ACC112 (cell line): ENCODE results near the gene KCTD7.
"Not testable (repeated sequence)": the region's sequence is repeated elsewhere in the genome, so short reads cannot be mapped to it uniquely, and the experiment has no call there.

ENCODE experiments used
- H2AFZ ChIP-seq: fragments of 200-600 bp; sonication (generic); one replicate; pipeline ENCODE4 v1.6.0; 2017; ENCODE audit warnings: antibody characterized with exemption, low read length; ENCODE audit not compliant: unreplicated experiment
- H3K27ac ChIP-seq: fragments of 200-600 bp; sonication (generic); 2 replicates; pipeline ENCODE4 v1.5.1; 2014; ENCODE audit warnings: low read depth, mild to moderate bottlenecking, antibody characterized with exemption, low read length, moderate library complexity
- H3K27me3 ChIP-seq: fragments of 200-600 bp; sonication (generic); 2 replicates; pipeline ENCODE4 v1.6.1; 2014; ENCODE audit warnings: mild to moderate bottlenecking, antibody characterized with exemption, low read length, moderate library complexity, mixed read lengths; ENCODE audit not compliant: insufficient read depth
- H3K36me3 ChIP-seq: fragments of 200-600 bp; sonication (generic); 2 replicates; pipeline ENCODE4 v1.6.1; 2016; ENCODE audit warnings: mild to moderate bottlenecking, antibody characterized with exemption, low read length, moderate library complexity, mixed read lengths; ENCODE audit not compliant: insufficient read depth
- H3K4me1 ChIP-seq: fragments of 200-600 bp; sonication (generic); one replicate; pipeline ENCODE4 v1.6.1; 2016; ENCODE audit warnings: low read length, mixed read lengths; ENCODE audit not compliant: insufficient read depth, unreplicated experiment, control insufficient read depth
- H3K4me3 ChIP-seq: fragments of 200-600 bp; sonication (generic); 2 replicates; pipeline ENCODE4 v1.5.1; 2014; ENCODE audit warnings: mild to moderate bottlenecking, low read depth, low read length
- H3K79me2 ChIP-seq: fragments of 200-600 bp; sonication (generic); one replicate; pipeline ENCODE4 v1.6.0; 2016; ENCODE audit warnings: low read length; ENCODE audit not compliant: control insufficient read depth, unreplicated experiment, insufficient read depth

The KCTD7 gene

GRCh38 chr7:66669496-66669895 is 40.8 kb downstream of the KCTD7 start:
- Histone ChIP-seq H3K36me3 (no peaks in the 10 kb centered on the region), H2AFZ (no peak overlapping the region), H3K79me2 (peaks cover 20% of the 10 kb centered on the region), H3K4me3 (no peak overlapping the region), H3K27ac (no peak overlapping the region), H3K27me3 (no peaks in the 10 kb centered on the region), H3K4me1 (peaks cover 2% of the 10 kb centered on the region)

GRCh38 chr7:66671034-66671433 is 42.4 kb downstream of the KCTD7 start:
- peaks cover 2% of the 10 kb centered on the region for H3K4me1 ChIP-seq
- no peak overlapping the region for H3K4me3 ChIP-seq
- peaks cover 23% of the 10 kb centered on the region for H3K79me2 ChIP-seq
- no peaks in the 10 kb centered on the region for H3K27me3 ChIP-seq
- no peaks in the 10 kb centered on the region for H3K36me3 ChIP-seq
- H3K27ac ChIP-seq = no peak overlapping the region
- no peak overlapping the region for H2AFZ ChIP-seq

GRCh38 chr7:66671486-66671885 is 42.8 kb downstream of the KCTD7 start:
- not testable (repeated sequence) for H3K36me3 ChIP-seq, H2AFZ ChIP-seq, H3K4me3 ChIP-seq, H3K27ac ChIP-seq, H3K4me1 ChIP-seq, H3K27me3 ChIP-seq
- peaks cover 23% of the 10 kb centered on the region for H3K79me2 ChIP-seq

- peak overlapping the region; percentile 37; the same call in 1 of the 2 replicates for H3K27ac ChIP-seq
- not testable (repeated sequence) for H2AFZ ChIP-seq, H3K4me3 ChIP-seq, H3K27me3 ChIP-seq, H3K4me1 ChIP-seq, H3K36me3 ChIP-seq
- H3K79me2 ChIP-seq = peaks cover 26% of the 10 kb centered on the region
Observed at GRCh38 chr7:66672432-66673123, 43.9 kb downstream of the KCTD7 start.

- Histone ChIP-seq H3K27ac (peak overlapping the region; percentile 64; the same call in 1 of the 2 replicates), H3K79me2 (peaks cover 28% of the 10 kb centered on the region)
- H3K27me3 ChIP-seq, H3K36me3 ChIP-seq, H3K4me1 ChIP-seq, H3K4me3 ChIP-seq, H2AFZ ChIP-seq: not testable (repeated sequence)
Observed at GRCh38 chr7:66673124-66673640, 44.5 kb downstream of the KCTD7 start.

- Histone ChIP-seq H3K4me1 (peaks cover 4% of the 10 kb centered on the region), H3K79me2 (peaks cover 52% of the 10 kb centered on the region), H3K27ac (no peak overlapping the region), H3K36me3 (no peaks in the 10 kb centered on the region), H2AFZ (no peak overlapping the region), H3K4me3 (no peak overlapping the region), H3K27me3 (no peaks in the 10 kb centered on the region)
Observed at GRCh38 chr7:66679633-66680244, 51.1 kb downstream of the KCTD7 start.

- no peaks in the 10 kb centered on the region for H3K27me3 ChIP-seq
- peaks cover 4% of the 10 kb centered on the region for H3K4me1 ChIP-seq
- H2AFZ ChIP-seq = peak overlapping the region; percentile 85
- H3K36me3 ChIP-seq = no peaks in the 10 kb centered on the region
- peaks cover 49% of the 10 kb centered on the region for H3K79me2 ChIP-seq
- peak overlapping the region; percentile 91 for H3K4me3 ChIP-seq
- peak overlapping the region; percentile 84 for H3K27ac ChIP-seq
Observed at GRCh38 chr7:66681491-66682349, 53.0 kb downstream of the KCTD7 start.

- peak overlapping the region; percentile 84 for H3K27ac ChIP-seq
- H3K79me2 ChIP-seq = peaks cover 52% of the 10 kb centered on the region
- H3K27me3 ChIP-seq = no peaks in the 10 kb centered on the region
- no peak overlapping the region for H2AFZ ChIP-seq
- H3K4me1 ChIP-seq = peaks cover 4% of the 10 kb centered on the region
- H3K36me3 ChIP-seq = no peaks in the 10 kb centered on the region
- H3K4me3 ChIP-seq = peak overlapping the region; percentile 91
Observed at GRCh38 chr7:66682350-66683093, 53.8 kb downstream of the KCTD7 start.

- H3K36me3 ChIP-seq, H2AFZ ChIP-seq, H3K27me3 ChIP-seq, H3K4me1 ChIP-seq: not testable (repeated sequence)
- peaks cover 52% of the 10 kb centered on the region for H3K79me2 ChIP-seq
- peak overlapping the region; percentile 91 for H3K4me3 ChIP-seq
- peak overlapping the region; percentile 84 for H3K27ac ChIP-seq
Observed at GRCh38 chr7:66683094-66683769, 54.6 kb downstream of the KCTD7 start.

- H3K27ac ChIP-seq = peak overlapping the region; percentile 28; the same call in 1 of the 2 replicates
Observed at GRCh38 chr7:66683770-66684123, 55.1 kb downstream of the KCTD7 start.

More at GRCh38 chr7:66683770-66684123, 55.1 kb downstream of the KCTD7 start:
- Histone ChIP-seq H3K36me3 (peaks cover 7% of the 10 kb centered on the region), H2AFZ (no peak overlapping the region), H3K4me1 (peaks cover 4% of the 10 kb centered on the region), H3K4me3 (peak overlapping the region; percentile 54), H3K79me2 (peaks cover 56% of the 10 kb centered on the region), H3K27me3 (no peaks in the 10 kb centered on the region)
